Neuronal stem cell (in vitro differentiated cells): ENCODE measurements around the gene IQGAP1.

Source experiments
- DNase-seq: peaks from one replicate; pipeline ENCODE4 v3.0.0-alpha.2; 2013; ENCODE audit warnings: low spot score
- H2AFZ ChIP-seq: one replicate; pipeline ENCODE4 v1.6.1; 2013; ENCODE audit warnings: mild to moderate bottlenecking, low read length, inconsistent platforms
- H2AK5ac ChIP-seq: 2 replicates; pipeline ENCODE4 v1.6.1; 2013; ENCODE audit warnings: low read depth, mild to moderate bottlenecking, inconsistent platforms, low read length, moderate library complexity, mixed read lengths
- H2BK120ac ChIP-seq: 2 replicates; pipeline ENCODE4 v1.6.1; 2013; ENCODE audit warnings: low read depth, mild to moderate bottlenecking, inconsistent platforms, low read length, moderate library complexity, mixed read lengths
- H2BK12ac ChIP-seq: one replicate; pipeline ENCODE4 v1.6.1; 2013; ENCODE audit warnings: low read length, inconsistent platforms
- H2BK15ac ChIP-seq: 2 replicates; pipeline ENCODE4 v1.6.1; 2013; ENCODE audit warnings: mild to moderate bottlenecking, low read length, inconsistent platforms, mixed read lengths
- H2BK5ac ChIP-seq: one replicate; pipeline ENCODE4 v1.6.1; 2013; ENCODE audit warnings: inconsistent platforms, mild to moderate bottlenecking, low read length, moderate library complexity
- H3K14ac ChIP-seq: one replicate; pipeline ENCODE4 v1.6.1; 2013; ENCODE audit warnings: low read length, inconsistent platforms
- H3K18ac ChIP-seq: 2 replicates; pipeline ENCODE4 v1.6.1; 2013; ENCODE audit warnings: low read length, inconsistent platforms
- H3K23ac ChIP-seq: 2 replicates; pipeline ENCODE4 v1.6.1; 2013; ENCODE audit warnings: low read depth, mild to moderate bottlenecking, mixed read lengths, low read length, inconsistent platforms; ENCODE audit not compliant: poor library complexity
- H3K27ac ChIP-seq: replicated peaks from 3 replicates; pipeline ENCODE4 v1.5.1; 2013; ENCODE audit warnings: low read length, inconsistent platforms
- H3K27me3 ChIP-seq, 3 experiments: 2 replicates each; pipeline ENCODE4 v1.6.1; 2013; ENCODE audit warnings: low read length in 3 of 3, mild to moderate bottlenecking in 2 of 3, inconsistent platforms in 1 of 3, low read depth in 1 of 3, mixed read lengths in 1 of 3, moderate library complexity in 1 of 3; ENCODE audit not compliant: control insufficient read depth in 3 of 3, insufficient read depth in 3 of 3
- H3K36me3 ChIP-seq, 2 donors: replicated peaks in 1 of 2; 2 replicates each; pipeline ENCODE4 v1.6.1; 2013; ENCODE audit warnings: low read length in 2 of 2; ENCODE audit not compliant: control insufficient read depth in 2 of 2, insufficient read depth in 2 of 2
- H3K4ac ChIP-seq: 2 replicates; pipeline ENCODE4 v1.6.1; 2013; ENCODE audit warnings: inconsistent platforms, mild to moderate bottlenecking, low read length, moderate library complexity
- H3K4me1 ChIP-seq, 2 donors: 1 replicate in 1 of 2; 2 replicates in 1 of 2; pipeline ENCODE4 v1.6.1; 2013; ENCODE audit warnings: low read length in 2 of 2, low read depth in 1 of 2; ENCODE audit not compliant: control insufficient read depth in 2 of 2, insufficient read depth in 1 of 2
- H3K4me2 ChIP-seq: one replicate; pipeline ENCODE4 v1.6.1; 2013; ENCODE audit warnings: mild to moderate bottlenecking, low read length, inconsistent platforms; ENCODE audit not compliant: insufficient read depth, poor library complexity, severe bottlenecking
- H3K4me3 ChIP-seq, 2 donors: 2 replicates each; pipeline ENCODE4 v1.5.1; 2013; ENCODE audit warnings: low read length in 2 of 2, mild to moderate bottlenecking in 2 of 2, inconsistent platforms in 1 of 2, moderate library complexity in 1 of 2
- H3K79me1 ChIP-seq: one replicate; pipeline ENCODE4 v1.6.1; 2013; ENCODE audit warnings: low read depth, mild to moderate bottlenecking, inconsistent platforms, low read length, moderate library complexity
- H3K9ac ChIP-seq: one replicate; pipeline ENCODE4 v1.6.1; 2013; ENCODE audit warnings: mild to moderate bottlenecking, low read depth, low read length, inconsistent platforms; ENCODE audit not compliant: poor library complexity
- H3K9me3 ChIP-seq, 2 donors: replicated peaks in 1 of 2; 2 replicates each; pipeline versions ENCODE3 to v1.6.1; 2013; ENCODE audit warnings: low read length in 2 of 2, mild to moderate bottlenecking in 2 of 2, inconsistent platforms in 1 of 2, low read depth in 1 of 2, mixed read lengths in 1 of 2, moderate library complexity in 1 of 2; ENCODE audit not compliant: control insufficient read depth in 2 of 2, insufficient read depth in 1 of 2
- H4K8ac ChIP-seq: one replicate; pipeline ENCODE4 v1.6.1; 2013; ENCODE audit warnings: low read depth, mild to moderate bottlenecking, inconsistent platforms, low read length, moderate library complexity
- H4K91ac ChIP-seq: one replicate; pipeline ENCODE4 v1.6.1; 2013; ENCODE audit warnings: low read length, low read depth, mild to moderate bottlenecking, inconsistent platforms; ENCODE audit not compliant: poor library complexity
- WGBS, 2 donors: extraction: QIAGEN DNeasy Blood & Tissue Kit; methylation state at CpG; one replicate each; pipeline ENCODE4 v1.1.7; 2013; ENCODE audit warnings: missing lambda C conversion rate in 2 of 2, mixed read lengths in 1 of 2; ENCODE audit not compliant: insufficient read length in 2 of 2, insufficient replicate concordance in 1 of 2; ENCODE audit errors: extremely low coverage in 2 of 2; 5-methylcytosine and 5-hydroxymethylcytosine counted together

The IQGAP1 gene

DNA sequence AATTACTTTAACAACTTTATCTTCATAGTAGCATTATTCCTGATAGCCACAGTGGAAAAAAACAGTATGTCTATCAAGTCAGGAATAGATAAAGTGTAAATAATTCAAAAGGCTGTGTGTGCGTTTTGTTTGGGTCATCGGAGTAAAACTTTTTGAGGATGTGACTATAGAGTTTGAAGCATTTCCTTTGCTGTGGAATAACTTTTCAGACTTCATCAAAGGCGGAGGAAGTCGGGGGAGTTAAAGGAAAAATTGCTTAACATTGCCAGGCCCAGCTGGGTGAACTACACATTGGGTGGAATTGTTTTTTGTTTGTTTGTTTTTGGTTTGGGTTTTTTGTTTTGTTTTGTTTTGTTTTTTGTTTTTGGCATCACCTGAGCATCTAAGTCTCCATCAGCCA, 71.3 kb downstream of the IQGAP1 start:
- H3K27ac ChIP-seq, result no peak overlapping the region
- H3K4ac ChIP-seq, result no peak overlapping the region
- H3K27me3 ChIP-seq, result no peaks in the 10 kb centered on the region
- no peak overlapping the region for H2BK5ac ChIP-seq
- H2AFZ ChIP-seq, result no peak overlapping the region
- no peak overlapping the region for H2BK12ac ChIP-seq
- no peak overlapping the region for H2AK5ac ChIP-seq
- H4K8ac ChIP-seq, result no peak overlapping the region
- H3K36me3 ChIP-seq, result peaks cover 0 to 54% of the 10 kb centered on the region in 2 donors
- H3K18ac ChIP-seq, result no peak overlapping the region
- H3K79me1 ChIP-seq, result no peaks in the 10 kb centered on the region
- H3K23ac ChIP-seq, result no peak overlapping the region
- H3K4me3 ChIP-seq, result no peak overlapping the region
- H4K91ac ChIP-seq, result no peak overlapping the region
- no peak overlapping the region for H2BK15ac ChIP-seq
- H3K9ac ChIP-seq, result no peak overlapping the region
- peaks cover 5 to 7% of the 10 kb centered on the region in 2 donors for H3K4me1 ChIP-seq
- WGBS, 2 donors, result no CpG with 5 or more reads among the region's 4 CpGs
- H3K14ac ChIP-seq, result no peak overlapping the region
- H3K9me3 ChIP-seq, result no peaks in the 10 kb centered on the region
- H3K4me2 ChIP-seq, result no peak overlapping the region
- H2BK120ac ChIP-seq, result no peak overlapping the region
- DNase-seq, result no peak

- H3K9me3 ChIP-seq, result no peaks in the 10 kb centered on the region
- H4K91ac ChIP-seq, result no peak overlapping the region
- H3K4me2 ChIP-seq, result no peak overlapping the region
- no peaks in the 10 kb centered on the region for H3K79me1 ChIP-seq
- no peaks in the 10 kb centered on the region for H3K27me3 ChIP-seq
- no peak overlapping the region for H2AK5ac ChIP-seq
- peaks cover 5 to 7% of the 10 kb centered on the region in 2 donors for H3K4me1 ChIP-seq
- H4K8ac ChIP-seq, result no peak overlapping the region
- H3K9ac ChIP-seq, result no peak overlapping the region
- H2AFZ ChIP-seq, result no peak overlapping the region
- H2BK12ac ChIP-seq, result no peak overlapping the region
- H3K27ac ChIP-seq, result no peak overlapping the region
- no peak overlapping the region for H3K23ac ChIP-seq
- peaks cover 0 to 51% of the 10 kb centered on the region in 2 donors for H3K36me3 ChIP-seq
- H3K4ac ChIP-seq, result no peak overlapping the region
- WGBS, 2 donors, result no CpG with 5 or more reads among the region's 6 CpGs
- H2BK5ac ChIP-seq, result no peak overlapping the region
- H3K14ac ChIP-seq, result no peak overlapping the region
- H3K18ac ChIP-seq, result no peak overlapping the region
- DNase-seq, result no peak
- H3K4me3 ChIP-seq, result no peak overlapping the region
- H2BK15ac ChIP-seq, result no peak overlapping the region
- H2BK120ac ChIP-seq, result no peak overlapping the region
Measured at GRCh38 chr15:90460142-90460824, 72.2 kb downstream of the IQGAP1 start.

DNA sequence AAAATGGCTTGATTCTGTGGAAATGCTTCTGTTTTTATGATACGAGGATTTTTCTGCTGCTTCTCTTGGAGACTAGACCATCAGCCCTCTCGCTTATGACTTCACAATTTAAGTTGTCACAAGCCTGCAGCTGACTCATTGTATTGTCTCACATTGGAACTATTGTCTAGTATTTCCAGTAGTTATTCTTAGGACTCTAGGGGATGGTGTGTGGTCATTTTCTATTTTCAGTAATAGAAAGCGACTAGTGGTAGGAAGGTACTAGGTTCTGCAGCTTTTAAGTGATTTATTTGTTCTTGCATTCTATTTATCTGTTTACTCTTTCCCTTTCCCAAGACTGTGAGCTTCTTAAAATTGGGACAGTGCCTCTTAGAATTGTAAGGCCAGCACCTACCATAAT, 75.3 kb downstream of the IQGAP1 start:
- no peak overlapping the region for H3K23ac ChIP-seq
- no peak overlapping the region for H3K4me3 ChIP-seq

DNA sequence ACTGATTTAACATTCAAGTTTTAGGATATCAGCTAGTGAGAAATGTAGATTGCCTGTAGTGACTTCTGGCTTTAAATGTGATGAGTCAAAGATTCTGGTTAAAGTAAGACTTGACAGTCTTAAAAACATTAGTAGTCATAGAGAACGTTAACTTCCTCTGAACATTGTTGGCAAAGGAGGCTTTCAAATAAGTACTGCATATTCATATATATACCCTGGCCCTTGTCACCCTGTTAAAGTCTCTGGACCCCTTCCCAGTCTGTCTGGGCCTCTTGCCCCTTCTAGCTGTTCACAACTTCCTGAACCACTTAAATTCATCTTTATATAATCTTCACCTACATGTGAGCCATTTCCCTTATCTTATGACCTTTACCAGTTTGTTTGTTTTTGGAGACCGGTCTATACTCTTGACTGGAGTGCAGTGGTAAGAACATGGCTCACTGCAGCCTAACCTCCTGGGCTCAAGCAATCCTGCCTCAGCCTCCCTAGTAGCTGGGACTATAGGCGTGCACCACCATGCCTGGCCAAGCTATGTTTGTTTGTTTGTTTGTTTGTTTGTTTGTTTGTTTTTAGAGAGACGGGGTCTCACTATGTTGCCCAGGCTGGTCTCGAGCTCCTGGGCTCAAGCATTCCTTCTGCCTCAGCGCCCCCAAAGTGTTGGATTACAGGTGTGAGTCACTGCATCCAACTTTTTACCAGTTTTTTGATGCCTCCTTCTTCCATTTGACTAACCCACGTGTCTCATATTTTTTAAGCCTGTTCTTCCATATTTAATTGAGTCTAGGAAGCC, 77.3 kb downstream of the IQGAP1 start:
- Histone ChIP-seq H3K4ac (no peak overlapping the region), H3K9ac (no peak overlapping the region), H2AK5ac (no peak overlapping the region), H3K4me1 (peaks cover 4 to 7% of the 10 kb centered on the region in 2 donors), H3K14ac (no peak overlapping the region), H3K79me1 (no peaks in the 10 kb centered on the region), H4K8ac (no peak overlapping the region), H3K27me3 (no peaks in the 10 kb centered on the region), H4K91ac (no peak overlapping the region), H3K36me3 (peaks cover 0 to 48% of the 10 kb centered on the region in 2 donors), H3K23ac (no peak overlapping the region), H3K18ac (no peak overlapping the region), H3K9me3 (no peaks in the 10 kb centered on the region), H3K4me2 (no peak overlapping the region), H2BK5ac (no peak overlapping the region), H2BK12ac (no peak overlapping the region), H3K27ac (no peak overlapping the region), H2BK15ac (no peak overlapping the region), H2AFZ (no peak overlapping the region), H2BK120ac (no peak overlapping the region), H3K4me3 (no peak overlapping the region)
- no CpG with 5 or more reads among the region's 7 CpGs for WGBS, 2 donors
- no peak for DNase-seq

More for the DNA sequence above, 75.3 kb downstream of the IQGAP1 start:
- H3K4me1 ChIP-seq, result peaks cover 5 to 7% of the 10 kb centered on the region in 2 donors
- no peak overlapping the region for H3K18ac ChIP-seq
- H2AK5ac ChIP-seq, result no peak overlapping the region
- H3K36me3 ChIP-seq, result peaks cover 0 to 49% of the 10 kb centered on the region in 2 donors
- H3K4ac ChIP-seq, result no peak overlapping the region
- no peak overlapping the region for H2BK5ac ChIP-seq
- no peaks in the 10 kb centered on the region for H3K79me1 ChIP-seq
- no CpG with 5 or more reads among the region's 3 CpGs for WGBS, 2 donors
- no peak overlapping the region for H4K8ac ChIP-seq
- no peaks in the 10 kb centered on the region for H3K9me3 ChIP-seq
- H3K14ac ChIP-seq, result no peak overlapping the region
- H4K91ac ChIP-seq, result no peak overlapping the region
- H3K27me3 ChIP-seq, result no peaks in the 10 kb centered on the region
- no peak overlapping the region for H3K9ac ChIP-seq
- H2BK120ac ChIP-seq, result no peak overlapping the region
- no peak overlapping the region for H2AFZ ChIP-seq
- H2BK15ac ChIP-seq, result no peak overlapping the region
- H3K4me2 ChIP-seq, result no peak overlapping the region
- no peak overlapping the region for H3K27ac ChIP-seq
- no peak for DNase-seq
- no peak overlapping the region for H2BK12ac ChIP-seq
